BE2C (cell line): ENCODE data around the gene TMC7. TPM values are rescaled to one million over a fixed set of nuclear protein-coding genes. Genes with fewer than 3 reads are reported as not detected.
A peak's percentile ranks its signal among the peaks of the same experiment; 100 is the strongest.

ENCODE experiments used
- DNase-seq: peaks from one replicate; pipeline ENCODE4 v3.0.0-alpha.2; 2020
- H3K27me3 ChIP-seq: fragments of 250-450 bp; sonication (Bioruptor Pico); 2 replicates; pipeline ENCODE4 v1.5.1; 2020; ENCODE audit warnings: mild to moderate bottlenecking
- H3K36me3 ChIP-seq: fragments of 250-450 bp; sonication (Bioruptor Pico); 2 replicates; pipeline ENCODE4 v1.5.1; 2020; ENCODE audit warnings: mild to moderate bottlenecking
- H3K4me1 ChIP-seq: fragments of 250-450 bp; sonication (Bioruptor Pico); 2 replicates; pipeline ENCODE4 v1.5.1; 2020
- H3K4me3 ChIP-seq: 2 replicates; pipeline ENCODE4 v1.5.1; 2011; ENCODE audit warnings: low read depth, low read length
- H3K9me3 ChIP-seq: fragments of 250-450 bp; sonication (Bioruptor Pico); 2 replicates; pipeline ENCODE4 v1.5.1; 2020
- polyA plus RNA-seq: library from polyadenylated mRNA; unstranded; fragments of >200 nt; gene quantifications from one replicate; pipeline ENCODE4 v1.2.1, GENCODE V29; 2012; ENCODE audit warnings: low read depth, missing spikeins; ENCODE audit not compliant: insufficient read length, insufficient read depth
- TF ChIP-seq, protein P1 (sequence below): IDR thresholded peaks from 2 replicates; pipeline ENCODE4 v1.5.1; 2012; ENCODE audit warnings: mild to moderate bottlenecking, low read depth, low read length

TMC7 gene
- 1.5 TPM for polyA plus RNA-seq

DNA sequence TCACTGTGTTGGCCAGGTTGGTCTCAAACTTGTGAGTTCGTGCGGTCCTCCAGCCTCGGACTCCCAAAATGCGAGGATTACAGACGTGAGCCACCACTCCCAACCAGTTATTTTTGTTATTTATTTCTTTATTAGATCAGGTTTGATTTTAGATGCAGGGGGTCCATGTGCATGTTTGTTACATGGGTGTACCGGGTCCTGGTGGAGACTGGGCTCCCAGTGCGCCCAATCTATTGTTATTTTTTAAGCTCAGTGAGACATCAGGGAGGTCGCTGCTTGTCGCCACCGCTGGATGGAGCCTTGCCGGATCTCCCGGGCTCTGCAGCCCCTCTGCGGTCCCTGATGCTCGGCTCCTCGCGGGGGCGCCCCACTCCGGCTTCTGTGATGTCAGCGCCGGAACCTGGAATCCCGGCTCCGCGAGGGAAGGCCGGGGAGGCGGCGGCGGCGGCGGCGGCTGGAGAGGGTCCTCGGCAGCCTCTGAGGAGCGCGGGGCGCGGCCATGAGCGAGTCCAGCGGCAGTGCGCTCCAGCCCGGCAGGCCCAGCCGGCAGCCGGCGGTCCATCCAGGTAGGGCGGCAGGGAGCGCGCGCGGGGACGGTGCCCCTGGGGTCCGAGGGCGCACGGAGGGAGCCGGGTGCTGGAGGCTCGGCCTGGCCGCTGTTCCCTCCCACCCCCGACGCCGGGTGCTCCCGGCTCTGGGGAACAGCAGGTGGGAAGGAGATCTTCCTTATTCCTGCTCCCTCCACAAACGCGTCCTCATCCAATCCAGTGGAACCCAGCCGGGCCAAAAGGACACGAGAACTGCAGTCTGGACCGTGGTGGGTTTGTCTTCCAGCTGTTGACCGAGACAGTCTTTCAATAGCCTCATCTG lies at the start of gene TMC7:
Gene TMC7, plus strand, starts transcription at position 370 of the 870 bp plus-strand sequence. Its CDS starts 130 bp downstream, at position 500.
- Histone ChIP-seq H3K9me3 (no peaks in the 10 kb centered on the region), H3K4me3 (peak within 1 kb of the TSS; percentile 77), H3K27me3 (no peaks in the 10 kb centered on the region), H3K36me3 (no peaks in the 10 kb centered on the region), H3K4me1 (no peaks in the 10 kb centered on the region)
- TF ChIP-seq, protein P1, sequence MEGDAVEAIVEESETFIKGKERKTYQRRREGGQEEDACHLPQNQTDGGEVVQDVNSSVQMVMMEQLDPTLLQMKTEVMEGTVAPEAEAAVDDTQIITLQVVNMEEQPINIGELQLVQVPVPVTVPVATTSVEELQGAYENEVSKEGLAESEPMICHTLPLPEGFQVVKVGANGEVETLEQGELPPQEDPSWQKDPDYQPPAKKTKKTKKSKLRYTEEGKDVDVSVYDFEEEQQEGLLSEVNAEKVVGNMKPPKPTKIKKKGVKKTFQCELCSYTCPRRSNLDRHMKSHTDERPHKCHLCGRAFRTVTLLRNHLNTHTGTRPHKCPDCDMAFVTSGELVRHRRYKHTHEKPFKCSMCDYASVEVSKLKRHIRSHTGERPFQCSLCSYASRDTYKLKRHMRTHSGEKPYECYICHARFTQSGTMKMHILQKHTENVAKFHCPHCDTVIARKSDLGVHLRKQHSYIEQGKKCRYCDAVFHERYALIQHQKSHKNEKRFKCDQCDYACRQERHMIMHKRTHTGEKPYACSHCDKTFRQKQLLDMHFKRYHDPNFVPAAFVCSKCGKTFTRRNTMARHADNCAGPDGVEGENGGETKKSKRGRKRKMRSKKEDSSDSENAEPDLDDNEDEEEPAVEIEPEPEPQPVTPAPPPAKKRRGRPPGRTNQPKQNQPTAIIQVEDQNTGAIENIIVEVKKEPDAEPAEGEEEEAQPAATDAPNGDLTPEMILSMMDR: peak; percentile 79
- DNase-seq: peak; percentile 96

DNA sequence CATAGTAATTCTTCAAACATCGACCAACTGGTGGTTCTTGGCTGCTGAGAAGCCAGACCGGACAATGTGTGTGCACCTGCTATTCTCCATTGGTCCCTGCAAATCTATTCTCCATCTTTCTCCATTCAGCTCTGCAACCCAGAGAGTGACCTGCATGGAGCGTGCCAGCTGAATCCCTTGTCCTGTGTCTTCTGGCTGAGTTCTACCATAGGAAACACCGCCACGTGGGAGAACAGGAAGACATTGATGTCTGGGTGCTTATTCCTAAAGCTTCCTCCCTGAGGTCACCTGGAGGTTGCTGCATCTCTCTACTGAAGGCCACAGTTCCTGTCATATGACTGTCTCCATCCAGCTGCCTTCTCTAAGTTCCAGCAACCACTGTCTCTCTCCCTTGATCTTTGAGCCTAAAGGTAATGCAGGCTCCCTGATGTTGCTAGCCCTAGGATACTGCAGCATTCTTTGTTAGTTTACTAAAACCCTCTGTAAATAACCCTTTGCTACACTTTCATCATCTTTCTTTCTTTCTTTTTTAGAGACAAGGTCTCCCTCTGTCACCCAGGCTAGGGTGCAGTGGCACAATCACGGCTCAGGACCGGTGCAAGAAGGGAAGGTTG lies 46.9 kb upstream of the TMC7 start:
- TF ChIP-seq, protein P1: no peak
- Histone ChIP-seq H3K36me3 (no peaks in the 10 kb centered on the region), H3K4me1 (no peaks in the 10 kb centered on the region), H3K27me3 (no peaks in the 10 kb centered on the region), H3K9me3 (no peaks in the 10 kb centered on the region), H3K4me3 (no peak overlapping the region)
- DNase-seq: no peak

DNA sequence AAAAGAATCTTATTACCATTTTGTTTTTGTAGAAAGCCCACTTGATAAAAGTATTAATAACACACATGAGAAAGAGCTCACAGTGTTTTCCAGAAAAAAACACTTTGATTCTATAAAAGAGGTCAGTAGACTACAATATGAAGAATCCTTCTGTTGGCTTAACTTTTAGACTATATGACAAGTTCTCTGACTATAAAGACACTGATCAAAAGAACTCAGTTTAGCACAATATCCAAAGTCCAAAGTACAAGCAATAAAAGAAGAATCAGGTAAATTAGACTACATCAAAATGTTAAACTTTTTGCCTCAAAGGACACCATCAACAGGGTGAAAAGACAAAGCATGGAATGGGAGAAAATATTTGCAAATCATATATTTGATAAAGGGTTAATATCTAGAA lies 46.3 kb upstream of the TMC7 start:
- Histone ChIP-seq H3K9me3 (no peaks in the 10 kb centered on the region), H3K36me3 (no peaks in the 10 kb centered on the region), H3K4me3 (no peak overlapping the region), H3K4me1 (no peaks in the 10 kb centered on the region), H3K27me3 (no peaks in the 10 kb centered on the region)
- TF ChIP-seq, protein P1: no peak
- DNase-seq: no peak

DNA sequence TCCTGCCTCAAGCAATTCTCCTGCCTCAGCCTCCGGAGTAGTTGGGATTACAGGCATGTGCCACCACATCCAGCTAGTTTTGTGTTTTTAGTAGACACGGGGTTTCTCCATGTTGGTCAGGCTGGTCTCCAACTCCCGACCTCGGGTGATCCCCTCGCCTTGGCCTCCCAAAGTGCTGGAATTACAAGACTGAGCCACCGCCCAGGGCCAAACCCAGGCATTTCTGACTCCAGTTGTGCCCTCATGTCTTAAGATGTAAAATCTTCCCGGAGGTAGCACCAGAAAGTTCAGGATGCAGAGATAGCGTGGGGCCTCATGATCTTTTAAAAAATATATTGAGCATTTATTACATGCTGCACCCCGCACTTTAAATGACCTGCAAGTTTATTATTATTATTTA lies 44.7 kb upstream of the TMC7 start:
- Histone ChIP-seq H3K9me3 (no peaks in the 10 kb centered on the region), H3K4me3 (no peak overlapping the region), H3K4me1 (no peaks in the 10 kb centered on the region), H3K27me3 (no peaks in the 10 kb centered on the region), H3K36me3 (no peaks in the 10 kb centered on the region)
- no peak for DNase-seq
- TF ChIP-seq, protein P1: no peak

DNA sequence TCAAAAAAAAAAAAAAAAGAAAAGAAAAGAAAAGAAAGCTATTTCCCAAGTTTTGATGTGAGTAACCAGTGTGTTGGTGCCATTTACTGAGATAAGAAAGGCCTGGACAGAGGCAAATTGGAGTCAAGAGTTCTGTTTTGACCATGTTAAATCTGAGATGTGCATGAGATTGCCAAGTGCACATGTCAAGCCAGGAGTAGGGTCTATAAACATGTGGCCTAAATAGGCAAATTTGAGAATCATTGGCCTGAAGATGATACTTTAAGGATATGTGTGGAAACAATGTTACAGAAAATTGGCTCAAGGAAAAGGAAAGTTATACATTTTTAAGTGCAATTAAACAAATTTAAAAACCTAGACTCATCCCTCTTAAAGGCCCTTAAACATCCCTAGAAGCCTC lies 42.3 kb upstream of the TMC7 start:
- Histone ChIP-seq H3K36me3 (no peaks in the 10 kb centered on the region), H3K27me3 (no peaks in the 10 kb centered on the region), H3K4me1 (no peaks in the 10 kb centered on the region), H3K4me3 (no peak overlapping the region), H3K9me3 (no peaks in the 10 kb centered on the region)
- DNase-seq: no peak
- TF ChIP-seq, protein P1: no peak

DNA sequence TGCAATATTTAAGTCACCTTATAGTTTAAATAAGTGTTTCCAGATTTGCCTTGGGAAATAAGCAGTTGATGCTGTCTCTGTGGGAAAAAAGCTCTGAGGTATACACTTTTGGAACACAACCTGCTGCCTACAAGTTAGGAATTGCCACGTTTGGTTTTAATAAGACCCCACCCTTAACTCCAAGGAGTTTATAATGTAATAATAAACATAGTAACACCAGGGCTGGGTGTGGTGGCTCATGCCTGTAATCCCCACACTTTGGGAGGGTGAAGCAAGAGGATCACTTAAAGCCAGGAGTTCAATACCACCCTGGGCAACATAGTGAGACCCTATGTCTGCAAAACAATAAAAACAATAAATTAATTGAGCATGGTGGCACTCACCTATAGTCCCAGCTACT lies 41.7 kb upstream of the TMC7 start:
- no peaks in the 10 kb centered on the region for H3K36me3 ChIP-seq
- DNase-seq: no peak
- no peaks in the 10 kb centered on the region for H3K9me3 ChIP-seq
- H3K4me3 ChIP-seq: no peak overlapping the region
- no peaks in the 10 kb centered on the region for H3K27me3 ChIP-seq
- H3K4me1 ChIP-seq: no peaks in the 10 kb centered on the region
- TF ChIP-seq, protein P1: no peak
